CD4-positive, alpha-beta T cell treated with Interleukin-10 for 1 hour (primary cell): ENCODE results near the gene SDR42E1.
"Not testable (repeated sequence)": the region's sequence is repeated elsewhere in the genome, so short reads cannot be mapped to it uniquely, and the experiment has no call there.

ENCODE experiments used
- DNase-seq: peaks from one replicate; pipeline ENCODE4 v3.0.0-alpha.2; 2020

Gene SDR42E1

GRCh38 chr16:82037251-82037650, 26.0 kb upstream of the SDR42E1 start:
- DNase-seq: no peak

DNA sequence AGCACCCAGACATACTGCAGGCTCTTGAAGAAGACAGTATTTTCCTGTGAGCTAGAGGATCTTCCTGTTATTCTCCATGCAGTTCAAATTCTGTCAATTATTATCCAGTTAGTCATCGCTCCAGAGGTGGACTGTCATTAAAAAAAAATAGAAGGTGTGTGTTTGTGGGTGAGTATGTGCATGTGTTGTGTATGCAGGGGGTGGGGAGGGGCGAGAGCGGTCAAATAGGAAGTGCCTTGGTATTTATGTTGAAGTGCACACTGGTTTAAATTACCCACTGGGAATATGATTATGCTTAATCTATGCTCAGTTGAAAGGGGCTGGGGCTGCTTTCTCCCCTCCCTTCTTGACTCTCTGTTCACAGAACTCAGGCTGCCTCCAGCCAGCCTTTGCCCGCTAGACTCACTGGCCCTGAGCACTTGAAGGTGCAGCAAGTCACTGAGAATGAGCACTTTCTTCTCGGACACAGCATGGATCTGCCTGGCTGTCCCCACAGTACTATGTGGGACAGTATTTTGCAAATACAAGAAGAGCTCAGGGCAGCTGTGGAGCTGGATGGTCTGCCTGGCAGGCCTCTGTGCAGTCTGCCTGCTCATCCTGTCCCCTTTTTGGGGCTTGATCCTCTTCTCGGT, 23.8 kb upstream of the SDR42E1 start, which contains the start of gene HSD17B2:
HSD17B2 (plus strand) TSS at position 273 of the 632 bp plus-strand sequence; CDS start at position 445, 172 bp downstream.
- no peak for DNase-seq

GRCh38 chr16:82033683-82034300, 22.5 kb upstream of the SDR42E1 start:
- no peak for DNase-seq

DNA sequence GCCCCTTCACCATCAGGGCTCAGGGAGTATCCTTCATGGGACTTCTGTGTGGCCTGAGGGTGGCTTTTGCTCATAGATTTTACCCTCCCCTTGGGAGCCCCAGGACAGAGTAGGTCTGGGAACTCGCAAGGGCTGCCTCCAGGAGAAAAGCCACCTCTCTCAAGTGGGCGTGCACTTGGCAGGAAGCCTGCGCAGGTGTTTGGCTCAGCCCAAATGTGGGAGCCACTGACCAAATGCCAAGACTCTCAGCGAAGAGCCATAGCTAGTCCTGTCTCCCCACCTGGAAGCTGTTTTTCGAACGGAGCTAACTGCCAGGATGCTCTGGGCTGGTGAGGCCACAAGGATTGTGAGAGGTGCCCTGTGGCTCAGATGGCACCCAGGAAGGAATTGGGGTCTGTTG, 21.7 kb upstream of the SDR42E1 start:
- no peak for DNase-seq

GRCh38 chr16:82031116-82032084, 20.1 kb upstream of the SDR42E1 start:
- DNase-seq: no peak

DNA sequence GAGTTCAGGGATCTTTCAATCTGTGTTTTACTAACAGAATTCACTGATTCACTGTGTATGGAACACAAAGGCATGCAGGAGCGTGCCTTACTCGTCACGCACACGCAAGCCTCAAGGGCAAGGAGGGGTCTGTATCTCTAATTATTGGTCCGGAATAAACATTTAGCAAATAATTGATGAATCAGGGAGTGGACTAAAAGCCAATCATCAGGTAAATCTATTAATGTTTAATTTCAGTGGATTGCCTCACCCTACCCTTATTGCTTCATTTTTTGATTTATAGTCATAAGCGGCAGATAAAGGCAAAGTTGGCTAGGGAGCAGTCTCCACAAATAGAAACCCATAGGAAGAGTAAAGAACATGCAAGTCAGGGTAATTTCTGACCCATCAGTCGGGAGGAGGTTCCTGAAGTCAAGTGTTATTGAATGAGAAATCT, 16.4 kb upstream of the SDR42E1 start:
- no peak for DNase-seq

DNA sequence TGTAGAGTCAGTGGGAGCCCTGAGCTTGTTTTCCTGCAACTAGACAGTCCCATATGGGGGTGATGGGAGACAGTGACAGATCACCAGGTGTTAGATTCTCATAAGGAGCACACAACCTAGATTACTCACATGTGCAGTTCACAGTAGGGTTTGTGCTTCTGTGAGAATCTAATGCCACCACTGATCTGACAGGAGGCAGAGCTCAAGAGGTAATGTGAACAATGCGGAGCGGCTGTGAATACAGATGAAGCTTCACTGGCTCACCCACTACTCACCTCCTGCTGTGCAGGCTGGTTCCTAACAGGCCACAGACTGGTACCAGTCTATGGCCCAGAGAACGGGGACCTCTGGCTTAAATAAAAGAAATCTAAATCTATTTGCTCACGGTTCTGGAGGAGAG, 13.6 kb upstream of the SDR42E1 start:
- no peak for DNase-seq

DNA sequence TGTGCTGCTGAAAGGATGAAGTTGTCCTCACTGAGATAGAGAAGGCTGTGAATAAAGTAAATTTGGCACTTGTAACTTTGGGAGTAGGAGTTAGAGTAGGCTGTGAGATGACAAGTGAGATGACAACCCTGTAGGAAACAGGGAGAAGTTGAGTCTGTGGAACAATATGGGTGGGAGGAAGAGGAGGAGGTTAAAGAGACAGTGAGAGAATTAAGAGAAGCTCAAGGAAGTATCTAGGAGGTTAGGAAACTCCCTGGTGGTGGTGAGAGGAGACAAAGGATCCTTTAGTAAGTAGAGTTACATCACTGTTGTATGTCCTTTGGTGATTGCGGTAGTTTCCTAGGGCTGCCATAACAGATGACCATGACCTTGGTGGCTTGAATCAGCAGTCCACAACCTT, 13.0 kb upstream of the SDR42E1 start:
- DNase-seq: no peak

DNA sequence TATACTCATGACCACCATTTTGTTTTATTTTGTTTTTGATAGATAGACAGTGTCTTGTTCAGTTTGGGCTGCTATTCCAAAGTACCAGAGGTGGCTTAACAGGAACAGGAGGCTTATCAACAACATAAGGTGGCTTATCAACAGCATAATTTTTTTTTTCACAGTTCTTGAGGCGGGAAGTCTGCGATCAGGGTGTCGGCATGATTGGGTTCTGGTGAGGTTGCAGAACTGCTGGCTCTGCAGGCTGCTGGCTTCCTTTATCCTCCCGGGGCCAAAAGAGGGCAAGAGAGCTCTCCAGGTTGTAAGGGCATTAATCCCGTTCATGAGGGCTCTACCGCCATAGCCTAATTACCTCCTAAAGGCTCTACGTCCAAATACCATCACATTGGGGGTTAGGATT, 11.9 kb upstream of the SDR42E1 start:
- DNase-seq: no peak

DNA sequence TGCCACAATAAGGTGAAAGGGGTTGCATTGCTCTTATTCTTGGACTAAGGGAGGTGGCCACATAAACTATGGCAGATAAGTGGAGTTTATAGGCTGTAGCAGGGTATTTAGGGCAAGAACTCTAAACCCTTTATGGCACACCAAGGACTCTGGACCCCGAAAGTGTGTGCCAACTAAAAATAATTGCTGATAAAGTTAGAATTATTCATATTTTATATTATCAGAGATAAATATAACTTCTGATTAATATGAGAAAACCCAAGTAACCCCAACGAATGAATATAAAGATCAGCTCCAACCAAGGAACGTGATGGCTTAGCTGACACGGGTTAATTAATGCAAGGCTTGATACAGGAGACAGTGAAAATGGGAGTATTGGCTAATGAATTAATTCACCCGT, 8.8 kb upstream of the SDR42E1 start:
- DNase-seq: no peak

DNA sequence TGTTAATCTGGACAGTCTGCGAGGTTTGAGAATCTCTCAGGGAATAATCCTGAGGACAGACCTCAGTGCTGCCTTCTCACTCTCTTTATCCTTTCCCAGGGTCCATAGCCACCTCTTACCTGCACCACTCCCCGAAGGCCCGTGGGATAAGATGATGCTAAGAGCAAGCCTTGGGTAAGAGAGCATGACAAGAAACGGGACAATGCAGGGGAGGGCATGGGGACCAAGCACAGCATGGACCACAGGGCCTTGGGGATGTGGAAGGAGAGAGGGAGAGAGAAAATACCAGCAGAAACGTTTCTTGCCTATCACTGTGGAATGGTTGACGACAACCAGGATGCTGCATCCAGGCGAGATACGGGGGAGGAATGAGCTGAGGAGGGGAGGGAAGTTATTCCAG, 8.3 kb upstream of the SDR42E1 start:
- no peak for DNase-seq

DNA sequence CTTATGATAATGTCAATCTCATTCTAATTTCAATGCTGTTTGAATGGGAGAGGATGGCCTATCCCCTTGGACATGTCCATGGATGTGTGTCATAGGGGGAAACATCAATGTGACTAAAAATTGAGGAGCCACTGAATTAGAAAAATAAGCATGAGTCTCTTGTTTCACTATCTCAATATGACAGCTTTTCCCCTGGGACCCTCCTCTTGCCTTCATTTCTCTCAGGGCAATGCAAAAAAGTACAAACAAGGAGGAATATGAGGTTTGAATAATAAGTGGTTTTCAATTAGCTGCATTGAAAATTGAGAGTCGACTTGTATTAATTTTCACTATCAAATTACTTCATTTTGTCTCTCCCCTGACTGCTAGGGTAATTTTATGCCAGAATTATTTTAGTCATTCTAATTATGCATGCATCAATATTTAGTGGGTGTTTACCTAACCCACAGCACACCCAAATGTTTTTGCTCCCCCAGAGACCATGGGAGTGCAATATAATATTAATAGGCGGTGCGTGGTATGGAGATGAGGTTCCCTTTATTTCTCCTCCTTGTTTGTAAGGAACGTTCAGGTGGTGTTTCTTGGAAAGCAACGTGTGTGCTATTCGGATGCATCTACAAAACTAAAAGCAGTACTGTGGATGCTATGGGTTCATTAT, 6.8 kb upstream of the SDR42E1 start:
- DNase-seq: no peak

DNA sequence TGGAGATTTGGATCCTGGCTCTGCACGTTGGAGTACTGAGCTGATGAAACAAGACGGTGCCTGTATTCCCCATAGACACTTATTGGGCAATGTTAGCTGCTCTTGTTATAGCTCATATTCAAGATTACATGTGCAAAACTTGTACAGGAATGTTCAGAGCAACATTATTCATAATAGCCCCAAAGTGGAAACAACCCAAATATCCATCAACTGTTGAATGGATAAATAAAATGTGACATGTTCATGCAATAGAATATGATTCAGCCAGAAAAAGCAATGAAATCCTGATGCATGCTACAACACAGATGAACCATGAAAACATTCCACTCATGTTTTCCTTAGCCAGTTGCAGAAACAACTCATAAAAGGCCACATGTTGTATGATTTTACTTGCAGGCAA, 5.7 kb upstream of the SDR42E1 start:
- DNase-seq: no peak

GRCh38 chr16:82016263-82016662, 5.0 kb upstream of the SDR42E1 start:
- DNase-seq: no peak

DNA sequence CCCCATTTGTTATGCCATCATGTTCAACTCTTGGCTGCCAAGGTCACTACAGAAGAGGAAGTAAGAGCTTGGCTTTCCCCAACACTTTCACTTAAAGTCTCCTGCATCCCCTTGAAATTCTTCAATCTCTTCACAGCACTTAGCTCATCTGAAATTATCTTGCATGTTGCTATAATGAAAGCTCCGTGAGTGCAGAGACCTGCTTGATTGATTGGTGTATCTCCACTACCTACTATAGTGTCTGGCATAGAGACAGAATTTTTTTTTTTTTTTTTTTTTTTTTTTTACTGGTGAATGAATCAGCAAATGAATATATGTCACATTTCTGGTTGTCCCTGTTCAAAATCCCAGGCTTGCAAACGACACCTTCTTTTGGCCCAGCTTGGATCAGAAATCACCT, 1.9 kb upstream of the SDR42E1 start:
- DNase-seq: no peak

DNA sequence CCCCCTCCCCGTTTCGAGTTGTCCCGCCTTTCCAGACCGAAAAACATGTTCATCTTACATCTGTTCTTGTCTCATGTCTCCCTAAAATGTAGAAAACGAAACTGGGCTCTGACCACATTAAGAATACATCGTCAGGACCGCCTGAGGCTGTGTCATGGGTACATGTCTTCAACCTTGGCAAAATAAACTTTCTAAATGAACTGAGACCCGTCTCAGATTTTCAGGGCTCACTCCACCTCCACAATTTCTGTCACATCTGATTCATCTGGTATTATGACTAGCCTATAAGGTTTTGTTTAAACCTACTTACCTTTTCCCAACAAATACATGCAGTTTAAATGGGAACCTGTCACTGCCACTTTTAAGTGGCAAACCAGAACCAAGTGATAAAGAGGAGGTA, 621 bp downstream of the SDR42E1 start:
- DNase-seq: no peak

- DNase-seq: not testable (repeated sequence)
Measured at GRCh38 chr16:82009789-82010188, 1.5 kb downstream of the SDR42E1 start.

GRCh38 chr16:82008957-82009592, 2.2 kb downstream of the SDR42E1 start:
- DNase-seq: no peak

DNA sequence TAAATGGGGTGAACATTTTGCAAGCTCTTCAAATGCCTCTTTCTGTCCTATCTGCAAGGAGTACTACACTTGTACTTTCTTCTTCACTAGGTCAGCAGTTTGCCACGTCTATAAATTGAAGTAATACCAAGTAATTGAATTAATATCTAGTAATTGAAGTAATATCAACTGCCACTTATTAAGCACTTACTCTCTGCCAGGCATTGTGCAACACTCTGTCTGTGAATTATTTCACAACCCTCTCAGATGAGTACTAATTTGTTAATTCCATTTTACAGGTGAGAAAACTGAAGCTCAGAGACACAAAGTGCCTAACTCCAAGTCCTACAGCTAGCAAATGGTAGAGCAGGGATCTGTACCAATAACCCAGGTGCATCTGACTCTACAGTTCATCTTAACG, 4.1 kb downstream of the SDR42E1 start:
- no peak for DNase-seq

GRCh38 chr16:82006036-82006435, 5.2 kb downstream of the SDR42E1 start:
- no peak for DNase-seq

- no peak for DNase-seq
Measured at GRCh38 chr16:82005027-82005830, 6.0 kb downstream of the SDR42E1 start.

- DNase-seq: no peak
Measured at GRCh38 chr16:82004601-82005000, 6.7 kb downstream of the SDR42E1 start.
